WTC11 (cell line): Measurements from ENCODE around the gene PTPRN2.

Source experiments
- TF ChIP-seq, protein P1 (sequence below): fragments of 200-600 bp; IDR thresholded peaks from 2 replicates; pipeline ENCODE4 v1.8.0; 2022; ENCODE audit warnings: antibody characterized with exemption
- TF ChIP-seq, protein P2 (sequence below): sonication (generic); formaldehyde crosslinking; IDR thresholded peaks from 2 replicates; pipeline ENCODE4 v1.8.1; 2023; ENCODE audit warnings: mild to moderate bottlenecking, missing genetic modification reagents, moderate library complexity
- TF ChIP-seq, protein P3 (sequence below): sonication (generic); formaldehyde crosslinking; IDR thresholded peaks from 2 replicates; pipeline ENCODE4 v1.8.0; 2022; ENCODE audit warnings: mild to moderate bottlenecking, missing genetic modification reagents
- TF ChIP-seq, protein P4 (sequence below): sonication (generic); formaldehyde crosslinking; conservative IDR thresholded peaks from 2 replicates; pipeline ENCODE4 v1.8.1; 2022; ENCODE audit warnings: mild to moderate bottlenecking, missing genetic modification reagents

DNA sequence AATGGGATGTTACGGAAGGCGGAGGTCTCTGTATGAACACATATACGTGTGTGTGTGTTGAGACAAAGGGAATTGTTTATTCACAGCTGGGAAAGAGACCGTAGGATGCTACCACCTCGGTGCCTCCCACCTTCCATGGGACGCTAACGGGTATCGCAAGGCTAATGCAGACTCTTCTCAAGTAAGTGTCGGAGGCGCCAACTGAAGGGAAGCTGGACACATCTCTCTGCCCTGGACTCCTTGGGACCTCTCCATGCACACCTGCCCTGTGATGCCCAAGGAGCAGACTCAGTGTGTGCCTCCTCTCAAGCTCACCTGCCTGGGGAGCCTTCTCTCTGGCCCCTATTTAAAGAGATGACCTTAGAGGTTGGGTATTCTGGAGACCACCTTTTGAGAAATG lies 1020.0 kb downstream of the PTPRN2 start:
- TF ChIP-seq, protein P1, sequence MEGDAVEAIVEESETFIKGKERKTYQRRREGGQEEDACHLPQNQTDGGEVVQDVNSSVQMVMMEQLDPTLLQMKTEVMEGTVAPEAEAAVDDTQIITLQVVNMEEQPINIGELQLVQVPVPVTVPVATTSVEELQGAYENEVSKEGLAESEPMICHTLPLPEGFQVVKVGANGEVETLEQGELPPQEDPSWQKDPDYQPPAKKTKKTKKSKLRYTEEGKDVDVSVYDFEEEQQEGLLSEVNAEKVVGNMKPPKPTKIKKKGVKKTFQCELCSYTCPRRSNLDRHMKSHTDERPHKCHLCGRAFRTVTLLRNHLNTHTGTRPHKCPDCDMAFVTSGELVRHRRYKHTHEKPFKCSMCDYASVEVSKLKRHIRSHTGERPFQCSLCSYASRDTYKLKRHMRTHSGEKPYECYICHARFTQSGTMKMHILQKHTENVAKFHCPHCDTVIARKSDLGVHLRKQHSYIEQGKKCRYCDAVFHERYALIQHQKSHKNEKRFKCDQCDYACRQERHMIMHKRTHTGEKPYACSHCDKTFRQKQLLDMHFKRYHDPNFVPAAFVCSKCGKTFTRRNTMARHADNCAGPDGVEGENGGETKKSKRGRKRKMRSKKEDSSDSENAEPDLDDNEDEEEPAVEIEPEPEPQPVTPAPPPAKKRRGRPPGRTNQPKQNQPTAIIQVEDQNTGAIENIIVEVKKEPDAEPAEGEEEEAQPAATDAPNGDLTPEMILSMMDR, result no peak
- TF ChIP-seq, protein P2, sequence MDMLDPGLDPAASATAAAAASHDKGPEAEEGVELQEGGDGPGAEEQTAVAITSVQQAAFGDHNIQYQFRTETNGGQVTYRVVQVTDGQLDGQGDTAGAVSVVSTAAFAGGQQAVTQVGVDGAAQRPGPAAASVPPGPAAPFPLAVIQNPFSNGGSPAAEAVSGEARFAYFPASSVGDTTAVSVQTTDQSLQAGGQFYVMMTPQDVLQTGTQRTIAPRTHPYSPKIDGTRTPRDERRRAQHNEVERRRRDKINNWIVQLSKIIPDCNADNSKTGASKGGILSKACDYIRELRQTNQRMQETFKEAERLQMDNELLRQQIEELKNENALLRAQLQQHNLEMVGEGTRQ (CRISPR knock-in tag), result no peak
- TF ChIP-seq, protein P3, sequence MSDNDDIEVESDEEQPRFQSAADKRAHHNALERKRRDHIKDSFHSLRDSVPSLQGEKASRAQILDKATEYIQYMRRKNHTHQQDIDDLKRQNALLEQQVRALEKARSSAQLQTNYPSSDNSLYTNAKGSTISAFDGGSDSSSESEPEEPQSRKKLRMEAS, result no peak
- TF ChIP-seq, protein P4, sequence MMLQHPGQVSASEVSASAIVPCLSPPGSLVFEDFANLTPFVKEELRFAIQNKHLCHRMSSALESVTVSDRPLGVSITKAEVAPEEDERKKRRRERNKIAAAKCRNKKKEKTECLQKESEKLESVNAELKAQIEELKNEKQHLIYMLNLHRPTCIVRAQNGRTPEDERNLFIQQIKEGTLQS (CRISPR knock-in tag), result no peak
